Breast epithelium (tissue), 3 donors: ENCODE data around the gene PICALM.
"Not testable (repeated sequence)": the region's sequence is repeated elsewhere in the genome, so short reads cannot be mapped to it uniquely, and the experiment has no call there.

Experiments
- CTCF ChIP-seq, 3 donors: fragments of 450-650 bp; IDR thresholded peaks; one replicate each; pipeline ENCODE4 v1.5.1; 2016 to 2017; ENCODE audit warnings: antibody characterized with exemption in 3 of 3, mild to moderate bottlenecking in 3 of 3, moderate library complexity in 3 of 3
- POLR2A ChIP-seq: fragments of 450-650 bp; IDR thresholded peaks from one replicate; pipeline ENCODE4 v1.6.1; 2016; ENCODE audit warnings: antibody characterized with exemption, mild to moderate bottlenecking, moderate library complexity

DNA sequence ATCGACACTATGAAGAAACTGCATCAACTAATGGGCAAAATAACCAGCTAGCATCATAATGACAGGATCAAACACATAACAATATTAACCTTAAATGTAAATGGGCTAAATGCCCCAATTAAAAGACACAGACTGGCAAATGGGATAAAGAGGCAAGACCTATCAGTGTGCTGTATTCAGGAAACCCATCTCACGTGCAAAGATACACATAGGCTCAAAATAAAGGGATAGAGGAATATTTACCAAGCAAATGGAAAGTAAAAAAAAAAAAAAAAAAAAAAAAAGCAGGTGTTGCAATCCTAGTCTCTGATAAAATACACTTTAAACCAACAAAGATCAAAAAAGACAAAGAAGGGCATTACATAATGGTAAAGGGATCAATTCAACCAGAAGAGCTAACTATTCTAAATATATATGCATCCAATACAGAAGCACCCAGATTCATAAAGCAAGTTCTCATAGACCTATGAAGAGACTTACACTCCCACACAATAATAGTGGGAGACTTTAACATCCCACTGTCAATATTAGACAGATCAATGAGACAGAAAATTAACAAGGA lies 142.2 kb downstream of the PICALM start:
- not testable (repeated sequence) for TF ChIP-seq POLR2A; CTCF (IDR thresholded peaks at IDR 0.05)
